Central memory CD4-positive, alpha-beta T cell (primary cell): ENCODE results near the gene S100B.

Source experiments
- DNase-seq: peaks from one replicate; pipeline ENCODE4 v3.0.0; 2022

S100B gene

DNA sequence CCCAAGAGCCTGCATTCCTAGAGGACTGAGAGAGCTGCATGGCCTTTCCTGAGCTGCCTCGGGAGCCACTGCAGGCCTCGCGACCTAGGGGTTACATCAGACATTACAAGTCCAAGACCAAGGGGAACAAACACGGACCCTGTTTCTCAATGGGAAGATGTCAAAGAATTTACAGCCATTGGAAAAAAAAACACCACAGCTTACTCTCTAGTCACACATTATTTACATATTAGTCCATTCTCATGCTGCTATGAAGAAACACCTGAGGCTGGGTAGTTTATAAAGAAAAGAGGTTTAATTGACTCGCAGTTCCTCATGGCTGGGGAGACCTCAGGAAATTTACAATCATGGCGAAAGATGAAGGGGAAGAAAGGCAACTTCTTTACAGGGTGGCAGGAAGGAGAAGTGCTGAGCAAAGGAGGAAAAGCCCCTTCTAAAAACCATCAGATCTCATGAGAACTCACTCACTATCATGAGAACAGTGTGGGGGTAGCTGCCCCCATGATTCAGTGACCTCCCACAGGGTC lies 22.2 kb upstream of the S100B start:
- DNase-seq, result no peak

- peak; percentile 81 for DNase-seq
Measured at GRCh38 chr21:46626536-46626935, 21.7 kb upstream of the S100B start.

DNA sequence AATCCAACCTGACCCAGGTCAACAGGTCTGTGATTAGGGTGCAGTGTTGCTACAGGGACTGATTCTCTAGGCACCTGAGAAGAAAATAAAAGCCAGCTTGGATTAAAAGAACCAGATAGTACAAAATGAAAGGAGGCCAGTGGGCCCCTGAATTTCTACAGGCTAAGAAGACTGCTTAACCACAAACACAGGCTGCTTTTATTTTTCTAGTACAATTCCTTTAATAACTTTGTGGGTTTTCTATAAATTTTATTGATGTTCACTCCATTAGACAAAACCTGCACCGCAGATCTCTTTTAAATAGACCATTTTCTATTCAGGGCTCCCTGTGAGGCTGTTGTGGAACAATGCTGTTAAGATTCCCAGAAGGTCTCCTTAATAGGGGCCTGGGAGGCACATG lies 20.9 kb upstream of the S100B start:
- DNase-seq, result no peak

DNA sequence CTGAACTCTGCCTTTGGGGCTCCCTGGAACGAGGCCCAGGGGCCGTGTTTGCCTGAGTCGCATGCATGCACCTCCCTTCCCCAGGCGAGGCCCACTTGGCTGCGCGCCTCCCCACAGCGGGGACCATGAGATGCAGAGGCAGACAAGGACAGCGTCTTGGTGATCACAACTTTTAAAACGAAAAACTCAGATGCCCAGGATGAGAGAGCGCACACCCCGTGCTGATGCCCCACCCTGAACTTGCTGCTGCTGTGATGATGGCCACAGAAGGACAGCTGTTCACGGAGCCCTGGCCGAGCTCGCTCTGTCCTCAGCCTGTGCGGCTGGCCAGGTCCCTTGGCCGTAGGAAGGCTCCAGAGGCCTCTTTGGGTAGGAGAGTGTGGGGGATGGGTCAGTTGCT lies 19.2 kb upstream of the S100B start:
- DNase-seq, result no peak

- peak; percentile 80 for DNase-seq
Measured at GRCh38 chr21:46622226-46622625, 17.3 kb upstream of the S100B start.

DNA sequence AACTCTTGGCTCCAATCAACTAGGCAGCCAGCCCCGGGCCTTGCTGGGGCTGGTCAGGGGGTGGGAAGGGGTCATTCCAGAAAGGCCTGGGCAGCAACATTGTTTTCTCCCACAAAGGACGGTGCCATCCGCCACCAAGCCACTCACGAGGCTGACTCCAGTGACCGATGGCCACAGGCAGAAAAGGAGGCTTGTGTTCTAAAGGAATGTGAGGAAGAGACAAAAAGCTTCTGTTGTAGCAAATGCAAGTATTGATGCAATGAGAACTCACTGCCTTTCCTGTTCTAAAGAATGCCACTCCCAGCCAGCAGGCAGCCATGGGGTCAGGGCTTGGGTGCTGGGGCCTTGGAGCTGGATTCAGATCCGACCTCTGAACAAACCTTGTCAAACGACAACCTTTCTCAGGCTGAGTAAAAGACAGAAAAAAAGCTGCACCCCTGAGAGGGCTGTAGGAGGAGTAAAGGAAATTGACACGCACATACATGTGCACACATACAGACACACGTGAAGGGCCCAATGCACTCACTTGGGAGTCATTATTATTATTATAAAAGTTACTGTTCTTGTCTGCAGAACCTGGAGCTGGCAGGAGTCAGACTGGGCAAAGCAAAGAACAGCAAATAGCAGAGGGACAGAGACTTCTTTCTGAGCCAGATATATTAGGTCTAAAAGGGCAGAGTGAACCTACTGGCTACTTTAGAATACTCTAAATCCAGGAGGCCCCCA lies 16.7 kb upstream of the S100B start:
- peak; percentile 33 for DNase-seq

- DNase-seq, result no peak
Measured at GRCh38 chr21:46620846-46621245, 16.0 kb upstream of the S100B start.

DNA sequence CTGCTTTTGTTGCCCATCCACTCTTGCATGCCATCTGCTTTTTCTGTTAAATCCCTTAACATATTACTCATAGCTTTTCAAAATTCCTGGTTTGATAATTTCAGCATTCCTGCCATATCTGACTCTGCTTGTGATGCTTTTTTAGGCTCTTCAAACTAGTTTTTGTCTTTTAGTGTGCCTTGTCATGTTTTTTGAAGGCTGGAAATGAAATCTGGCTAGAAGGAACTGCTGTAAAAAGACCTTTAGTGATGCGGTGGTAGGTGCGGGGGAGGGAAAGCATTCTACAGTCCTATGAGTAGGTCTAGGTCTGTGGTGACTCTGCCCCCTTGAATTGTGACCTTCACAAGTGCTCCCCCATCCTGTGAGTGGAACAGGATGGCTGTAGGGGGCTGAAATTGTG lies 15.0 kb upstream of the S100B start:
- DNase-seq, result no peak

DNA sequence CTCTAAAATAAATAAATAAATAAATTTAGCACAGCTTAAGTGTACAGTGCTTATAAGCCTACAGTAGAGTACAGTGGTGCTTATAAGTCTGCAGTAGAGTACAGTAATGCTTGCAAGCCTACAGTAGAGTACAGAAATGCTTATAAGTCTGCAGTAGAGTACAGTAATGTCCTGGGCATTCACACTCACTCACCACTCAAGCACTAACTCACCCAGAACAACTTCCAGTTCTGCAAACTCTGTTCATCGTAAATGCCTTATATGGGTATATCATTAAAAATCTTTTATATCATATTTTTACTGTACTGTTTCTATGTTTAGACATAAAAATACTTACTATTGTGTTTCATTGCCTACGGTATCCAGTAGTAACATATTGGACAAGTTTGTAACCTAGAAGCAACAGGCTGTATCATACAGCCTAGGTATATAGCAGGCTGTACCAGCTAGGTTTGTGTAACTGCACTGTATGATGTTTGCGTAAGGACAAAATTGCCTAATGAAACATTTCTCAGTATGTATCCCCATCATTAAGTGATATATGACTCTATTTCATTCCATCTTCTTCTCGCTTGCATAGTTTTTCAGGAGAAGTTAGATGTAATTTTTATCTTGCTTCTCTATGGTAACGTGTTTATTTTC lies 14.0 kb upstream of the S100B start:
- no peak for DNase-seq

- no peak for DNase-seq
Measured at GRCh38 chr21:46617267-46618051, 12.6 kb upstream of the S100B start.

- no peak for DNase-seq
Measured at GRCh38 chr21:46616656-46617055, 11.8 kb upstream of the S100B start.

GRCh38 chr21:46616050-46616449 lies 11.2 kb upstream of the S100B start:
- no peak for DNase-seq

GRCh38 chr21:46613391-46613790 lies 8.5 kb upstream of the S100B start:
- no peak for DNase-seq

GRCh38 chr21:46610018-46610701 lies 5.3 kb upstream of the S100B start:
- no peak for DNase-seq

DNA sequence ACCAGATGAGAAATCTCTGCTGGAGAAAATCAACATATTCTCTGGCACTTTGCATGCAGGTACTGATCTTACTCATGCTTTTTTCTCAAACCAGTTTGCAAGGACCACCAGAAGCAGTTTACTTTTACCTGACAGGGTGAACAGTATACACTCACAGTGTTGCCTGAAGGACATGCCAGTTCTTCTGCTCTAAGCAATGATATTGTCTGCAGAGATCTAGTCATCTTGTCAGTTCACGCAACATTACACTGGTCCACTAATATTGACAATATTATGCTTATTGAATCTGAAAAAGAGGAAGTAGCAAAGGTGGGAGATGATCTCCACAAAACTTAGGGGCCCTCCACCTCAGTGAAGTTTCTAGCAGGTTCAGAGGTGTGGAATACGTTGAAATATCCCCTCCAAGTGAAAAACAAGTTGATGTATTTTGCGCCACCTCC lies 3.8 kb upstream of the S100B start:
- no peak for DNase-seq

DNA sequence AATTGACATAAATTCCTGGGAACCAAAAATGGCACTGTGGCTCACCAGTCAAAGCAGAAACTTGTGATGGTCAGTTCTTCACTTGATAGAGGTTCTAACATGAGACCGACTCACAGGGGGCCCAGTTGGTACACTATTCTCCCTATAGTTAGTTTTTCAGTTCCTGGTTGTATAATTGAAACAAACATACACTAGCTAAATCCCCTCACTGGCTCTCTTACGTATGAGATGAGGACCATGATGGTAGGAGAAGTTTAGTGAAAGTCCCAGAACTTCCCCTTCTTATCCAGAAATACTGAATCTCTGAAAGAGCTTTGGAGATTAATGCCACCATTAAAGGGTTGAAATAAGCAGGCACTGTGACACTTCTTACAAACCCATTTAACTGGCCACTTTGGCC lies 2.8 kb upstream of the S100B start:
- DNase-seq, result no peak

GRCh38 chr21:46606427-46606813 lies 1.5 kb upstream of the S100B start:
- DNase-seq, result no peak

GRCh38 chr21:46605767-46606426 lies 1.0 kb upstream of the S100B start:
- DNase-seq, result peak; percentile 38

GRCh38 chr21:46604329-46604974 lies 430 bp downstream of the S100B start:
- DNase-seq, result no peak

GRCh38 chr21:46603228-46603627 lies 1.7 kb downstream of the S100B start:
- no peak for DNase-seq

DNA sequence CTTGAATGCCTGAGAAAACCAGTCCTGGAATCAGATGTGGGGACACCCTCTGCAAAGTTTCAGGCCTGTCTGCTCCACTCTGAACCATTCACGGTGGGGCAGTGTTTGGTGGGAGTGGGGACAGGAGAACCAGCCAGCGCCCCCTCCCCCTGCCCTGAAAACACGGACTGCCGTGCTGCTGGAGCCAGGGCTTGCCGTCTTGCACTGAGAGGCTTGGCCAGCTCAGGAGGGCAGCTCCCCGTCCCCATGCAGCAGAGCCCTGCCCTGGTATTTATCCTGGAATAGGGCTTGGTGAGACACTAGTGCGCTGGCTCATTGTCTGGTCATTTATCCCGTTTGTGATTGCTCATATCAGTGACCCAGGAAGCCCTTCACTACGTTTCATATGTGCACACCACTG lies 3.9 kb downstream of the S100B start:
- no peak for DNase-seq

- DNase-seq, result no peak
Measured at GRCh38 chr21:46600305-46600704, 4.6 kb downstream of the S100B start.
